SIG-M5 treated with dmso at 0.1 percent for 504 hours (cell line): ENCODE results near the gene MAP3K7.

Source experiments
- DNase-seq: peaks from one replicate; lab custom pipeline; 2025; ENCODE audit not compliant: unreplicated experiment; lab: John Stamatoyannopoulos, UW

Gene MAP3K7

GRCh38 chr6:90586836-90587638, at the start of gene MAP3K7:
Gene MAP3K7, minus strand, starts transcription at chr6:90587072. Its CDS starts 189 bp downstream, at chr6:90586883.
- peak; percentile 92 for DNase-seq

DNA sequence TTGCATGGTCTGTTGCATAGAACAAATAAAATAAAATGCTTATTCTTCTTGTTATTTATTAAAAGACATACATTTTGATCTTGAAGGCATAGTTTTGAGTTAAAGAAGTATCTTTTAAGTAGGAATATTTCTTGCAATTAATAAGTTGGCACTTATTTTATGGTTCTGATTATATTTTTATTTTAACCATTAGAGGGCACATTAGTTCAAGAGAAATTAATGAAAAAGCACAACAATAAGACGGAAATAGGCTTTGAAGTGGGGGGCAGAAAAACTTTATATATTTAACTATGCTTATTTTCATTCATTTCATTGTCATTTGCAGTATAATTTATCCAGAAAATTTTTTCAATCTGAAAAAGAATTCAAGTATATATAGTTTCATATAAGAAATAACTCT, 44.2 kb upstream of the MAP3K7 start:
- no peak for DNase-seq

DNA sequence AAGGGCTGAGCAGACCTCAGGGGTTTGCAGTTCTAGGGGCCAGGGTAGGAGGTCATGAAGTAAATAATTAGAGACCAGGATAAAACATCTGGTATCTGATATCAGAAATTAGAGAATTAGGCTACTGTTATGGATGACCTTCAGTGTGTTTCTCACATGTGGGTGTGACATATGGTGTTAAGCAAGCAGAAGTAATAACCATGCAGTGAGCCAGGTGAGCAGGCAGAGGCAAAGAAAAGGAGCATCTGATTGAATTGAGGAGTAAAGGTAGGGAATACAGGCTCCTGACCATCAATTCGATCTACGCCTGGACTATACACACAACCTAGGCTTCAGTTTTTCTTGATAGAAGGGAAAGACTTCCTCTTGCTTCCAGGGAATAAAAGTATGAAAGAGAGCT, 34.7 kb upstream of the MAP3K7 start:
- DNase-seq: no peak

- DNase-seq: no peak
Observed at GRCh38 chr6:90619221-90619620, 32.3 kb upstream of the MAP3K7 start.

DNA sequence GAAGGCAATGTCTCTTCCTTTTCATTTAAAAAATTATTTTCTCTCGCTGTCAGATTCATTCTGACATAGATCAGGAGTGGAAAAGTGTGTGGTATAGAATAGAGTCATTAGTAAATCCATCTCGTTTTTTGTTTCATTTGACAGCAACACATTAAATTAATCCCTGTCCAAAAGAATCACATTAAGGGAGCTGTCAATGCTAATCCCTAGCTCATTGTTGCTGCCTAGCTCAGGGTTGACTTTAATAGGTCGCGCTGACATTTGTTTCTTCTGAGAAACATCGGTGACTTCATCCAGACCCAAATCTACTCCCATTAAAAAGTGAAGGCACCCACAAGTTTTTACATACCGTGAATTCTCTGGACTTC, 25.4 kb upstream of the MAP3K7 start:
- no peak for DNase-seq

DNA sequence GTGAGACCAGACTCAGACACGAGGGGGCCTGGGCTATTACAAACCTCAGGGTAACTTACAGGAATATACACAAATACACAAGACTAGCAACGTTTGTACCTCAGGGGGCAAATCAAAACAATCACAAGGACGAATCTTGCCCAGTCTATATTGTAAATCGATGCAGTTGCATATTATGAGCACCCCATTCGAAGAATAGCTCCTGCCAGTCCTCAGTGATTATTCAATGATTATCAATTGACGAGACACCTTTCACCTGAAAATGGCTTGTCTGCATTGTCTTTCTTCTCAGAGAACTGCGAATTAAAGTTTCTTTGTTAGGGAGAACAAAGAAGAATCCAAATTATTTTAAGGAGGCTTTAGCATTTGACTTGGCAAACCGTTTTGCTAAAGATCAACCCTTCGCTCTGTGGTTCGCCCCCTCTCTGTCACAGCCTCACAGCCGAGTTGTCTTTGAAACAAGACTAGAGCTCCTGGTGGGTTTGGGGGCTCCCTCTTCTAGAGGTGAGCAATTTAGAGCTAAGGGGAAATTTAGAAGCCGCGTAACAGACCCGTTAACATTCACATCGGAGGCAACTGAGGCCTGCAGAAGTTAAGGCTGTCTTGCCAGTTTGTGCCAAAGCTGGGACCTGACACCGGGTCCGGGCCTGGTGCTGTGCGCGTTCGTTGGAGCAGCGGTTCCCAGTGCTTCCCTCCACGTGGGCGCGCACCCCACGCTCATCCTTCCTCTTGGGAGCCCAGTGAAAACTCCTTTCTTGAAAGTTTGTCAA, 24.9 kb upstream of the MAP3K7 start:
- DNase-seq: no peak

GRCh38 chr6:90610751-90611542, 24.1 kb upstream of the MAP3K7 start:
- DNase-seq: peak; percentile 42

- no peak for DNase-seq
Observed at GRCh38 chr6:90610301-90610750, 23.5 kb upstream of the MAP3K7 start.

GRCh38 chr6:90605749-90606340, 19.0 kb upstream of the MAP3K7 start:
- DNase-seq: no peak

- DNase-seq: no peak
Observed at GRCh38 chr6:90604546-90604945, 17.7 kb upstream of the MAP3K7 start.

DNA sequence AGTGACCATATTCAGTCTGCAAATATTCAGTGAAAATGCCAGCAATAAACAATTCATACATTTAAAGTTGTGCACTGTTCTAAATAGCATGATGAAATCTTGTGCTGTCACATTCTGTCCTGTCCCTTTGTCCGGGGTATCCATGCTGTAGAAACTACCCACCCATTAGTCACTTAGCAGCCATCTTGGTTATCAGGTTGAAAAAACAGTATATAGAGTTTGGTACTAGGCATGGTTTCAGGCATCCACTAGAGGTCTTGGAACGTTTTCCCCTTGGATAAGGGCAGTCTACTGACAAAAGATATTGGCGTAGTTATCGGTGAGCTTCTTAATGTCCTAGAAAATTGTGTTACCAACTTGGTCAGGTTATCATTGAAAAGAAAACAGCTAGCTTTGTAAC, 12.3 kb upstream of the MAP3K7 start:
- DNase-seq: no peak

GRCh38 chr6:90598192-90598951, 11.5 kb upstream of the MAP3K7 start:
- no peak for DNase-seq

DNA sequence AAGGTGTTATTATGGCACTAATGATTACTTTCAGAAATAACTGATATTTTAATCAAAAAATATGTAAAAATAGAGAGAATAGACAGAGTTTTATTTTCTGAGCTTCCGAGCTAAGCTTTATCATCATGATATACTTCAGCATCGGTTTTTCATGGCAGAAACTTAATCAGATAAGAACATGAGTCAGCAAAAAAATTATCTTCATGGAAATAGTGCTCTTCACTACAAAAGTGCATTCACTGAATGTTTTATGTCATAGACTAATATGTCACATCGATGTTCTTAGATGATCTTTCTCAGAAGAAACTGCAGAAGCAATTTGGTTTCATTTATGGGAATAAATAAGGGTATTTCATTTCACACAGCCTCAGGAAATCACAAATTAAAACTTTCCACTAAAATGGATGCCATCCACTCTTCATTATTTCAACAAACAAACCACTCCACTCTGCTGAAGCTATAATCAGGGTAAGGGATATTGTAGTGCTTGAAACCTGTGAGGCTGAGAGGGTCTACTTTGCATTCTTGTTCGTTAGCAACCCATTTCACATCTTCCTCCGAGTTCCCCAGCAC, 10.2 kb upstream of the MAP3K7 start:
- DNase-seq: no peak

DNA sequence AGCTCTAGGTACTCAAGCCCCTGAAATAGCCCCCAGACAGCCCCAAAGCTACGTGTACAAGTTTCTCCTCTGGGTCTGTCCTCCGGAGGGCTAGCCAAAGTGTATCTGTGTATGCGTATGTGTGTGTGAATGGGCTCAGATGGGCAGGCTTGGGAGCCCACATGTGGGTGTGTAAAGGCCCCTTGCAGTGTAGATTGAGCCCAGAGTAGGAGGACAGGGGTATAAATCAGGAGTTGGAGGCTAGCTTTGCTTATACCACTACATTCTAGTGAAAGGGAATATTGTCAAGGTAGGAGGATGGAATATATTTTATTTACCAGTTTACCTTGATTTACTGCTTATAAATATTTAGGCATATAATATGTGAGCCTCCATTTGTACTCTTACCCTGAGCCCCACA, 9.0 kb upstream of the MAP3K7 start:
- DNase-seq: no peak

GRCh38 chr6:90586546-90586835, 381 bp downstream of the MAP3K7 start:
- no peak for DNase-seq

DNA sequence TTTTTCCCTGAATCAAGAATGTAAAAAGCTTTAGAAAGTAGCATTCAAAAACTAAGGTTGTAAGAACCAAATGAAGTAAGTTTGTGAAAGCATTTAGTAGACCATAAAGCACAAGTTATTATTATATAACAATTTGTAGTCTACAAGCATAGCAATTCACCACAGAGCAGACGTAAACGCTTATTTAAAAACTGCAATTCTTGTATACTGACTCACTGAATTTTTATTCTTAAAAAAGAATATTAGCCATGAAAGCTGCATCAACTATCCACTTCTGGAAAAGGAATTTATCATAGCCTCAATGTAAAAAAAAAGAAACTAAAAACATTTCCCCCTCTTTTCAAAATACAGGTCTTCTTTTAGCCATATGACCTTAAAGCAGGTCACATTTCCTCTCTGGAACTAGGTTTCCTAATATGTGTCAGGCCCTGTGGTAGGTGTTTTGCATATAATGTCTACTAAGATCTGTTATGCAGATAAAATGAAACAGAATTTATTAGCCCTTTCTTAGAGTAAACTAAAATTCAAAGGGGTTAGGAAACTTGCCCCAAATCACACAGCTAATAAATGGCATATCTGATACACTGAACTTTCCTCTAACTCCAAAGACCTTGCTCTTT, 2.1 kb downstream of the MAP3K7 start:
- peak; percentile 12 for DNase-seq

GRCh38 chr6:90583836-90584481, 2.9 kb downstream of the MAP3K7 start:
- DNase-seq: no peak

DNA sequence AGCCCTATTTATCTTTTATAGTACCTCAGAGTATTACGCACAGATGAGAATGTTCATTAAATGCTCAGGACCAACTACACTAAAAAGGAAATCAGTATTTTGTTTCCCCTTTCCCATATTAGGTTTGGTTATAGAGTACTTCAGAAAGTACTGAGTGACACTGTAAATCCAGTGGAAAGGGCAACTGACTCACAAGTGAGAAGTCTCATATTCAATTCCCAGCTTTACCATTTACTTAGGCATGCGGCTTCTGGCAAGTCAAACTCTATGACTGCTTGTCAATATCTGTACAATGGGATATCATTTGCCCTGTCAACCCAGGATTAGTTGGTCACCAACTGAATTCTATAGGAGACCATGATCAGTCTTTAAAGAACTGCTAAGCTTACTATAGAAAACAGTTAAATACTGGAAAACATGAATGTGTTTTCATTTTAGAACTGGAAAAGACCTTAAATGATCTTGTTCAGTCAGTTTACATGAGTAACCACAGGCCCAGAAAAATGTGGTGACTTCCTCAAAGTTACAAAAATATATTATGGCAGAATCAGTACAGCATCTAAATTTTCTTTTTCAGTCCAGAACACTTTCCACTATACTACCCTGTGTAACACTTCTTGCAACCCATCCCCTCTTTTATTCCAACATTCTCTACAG, 3.6 kb downstream of the MAP3K7 start:
- no peak for DNase-seq

DNA sequence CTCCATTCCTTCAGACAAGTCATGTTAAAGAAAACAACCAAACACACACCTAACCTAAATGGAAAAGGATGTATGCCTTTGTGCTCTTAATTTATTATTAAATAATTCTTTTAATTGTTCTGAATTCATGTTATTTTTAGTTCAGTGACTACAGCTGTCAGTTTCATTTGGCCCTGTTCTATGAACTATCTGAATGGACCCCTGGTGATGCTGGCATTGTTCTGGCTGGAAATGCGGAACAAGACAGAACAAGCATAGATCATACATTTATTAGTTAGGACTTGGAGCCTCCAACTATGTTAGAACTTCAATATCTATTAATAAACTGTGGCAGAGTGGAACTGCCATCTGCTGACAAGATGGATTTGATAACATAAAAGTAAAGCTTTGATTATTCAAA, 5.7 kb downstream of the MAP3K7 start:
- DNase-seq: no peak
